NT2/D1 (cell line): Measurements from ENCODE around the gene PDE3A.

Experiments
- SUZ12 ChIP-seq: IDR thresholded peaks from 2 replicates; pipeline ENCODE4 v1.6.1; 2011; ENCODE audit not compliant: insufficient read length, insufficient read depth; ENCODE audit errors: extremely low read depth
- ZNF274 ChIP-seq: IDR thresholded peaks from 2 replicates; pipeline ENCODE4 v1.6.1; 2011; ENCODE audit warnings: mild to moderate bottlenecking, low read depth, low read length

- TF ChIP-seq ZNF274 (no peak), SUZ12 (no peak)
Measured at GRCh38 chr12:20469756-20470155, 101.4 kb downstream of the PDE3A start.
